ENCODE measurements around the gene TCF7. TPM values are rescaled to one million over a fixed set of nuclear protein-coding genes. Genes with fewer than 3 reads are reported as not detected.

Gene TCF7
- total RNA-seq, 4 donors from 2014 or later = 1.0 to 4.3 (median 2.4) TPM; not detected in 1

DNA sequence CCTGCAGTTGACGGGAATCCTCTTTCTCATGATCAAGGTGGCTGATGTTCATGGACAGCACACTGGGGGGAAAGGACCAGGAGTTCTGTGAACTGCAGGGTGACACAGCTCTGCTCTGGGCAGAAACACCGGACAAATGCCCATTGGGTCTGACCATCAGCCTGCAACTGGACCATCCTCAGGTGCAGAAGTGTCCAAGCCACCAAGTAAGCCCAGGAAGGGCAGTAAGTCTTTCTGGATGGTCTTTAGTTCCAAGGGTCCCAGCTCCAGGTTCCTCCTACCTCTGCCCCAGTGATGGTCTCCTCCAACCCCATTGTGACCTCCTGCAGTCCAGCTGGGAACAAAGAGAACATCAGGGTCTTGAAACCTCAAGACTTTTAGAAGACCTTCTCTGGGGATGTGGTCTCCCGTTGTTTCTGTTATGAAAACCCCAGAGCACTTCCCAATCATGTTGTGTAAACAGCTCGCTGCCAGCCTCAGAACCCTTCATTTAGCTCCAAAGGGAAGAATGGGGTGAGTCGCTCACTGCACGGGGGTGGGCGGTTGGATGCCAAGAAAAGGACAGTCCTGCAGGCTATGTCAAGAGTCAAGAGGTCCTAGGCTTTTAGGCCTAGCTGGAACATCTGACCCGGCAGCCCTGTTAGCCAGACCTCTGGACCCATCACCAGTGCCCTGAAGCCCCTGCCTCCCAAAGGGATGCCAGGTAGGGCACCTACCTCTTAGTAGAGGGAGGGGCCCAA lies 41.8 kb upstream of the TCF7 start:
- Histone ChIP-seq H3K27ac (no peak overlapping the region), H3K4me1 (no peaks in the 10 kb centered on the region), H3K36me3 (no peaks in the 10 kb centered on the region), H3K27me3 (no peaks in the 10 kb centered on the region), H3K4me3 (no peak overlapping the region), H3K9me3 (no peaks in the 10 kb centered on the region)
- TF ChIP-seq POLR2A (IDR thresholded peaks at IDR 0.05) = no peak
- TF ChIP-seq, protein P1, sequence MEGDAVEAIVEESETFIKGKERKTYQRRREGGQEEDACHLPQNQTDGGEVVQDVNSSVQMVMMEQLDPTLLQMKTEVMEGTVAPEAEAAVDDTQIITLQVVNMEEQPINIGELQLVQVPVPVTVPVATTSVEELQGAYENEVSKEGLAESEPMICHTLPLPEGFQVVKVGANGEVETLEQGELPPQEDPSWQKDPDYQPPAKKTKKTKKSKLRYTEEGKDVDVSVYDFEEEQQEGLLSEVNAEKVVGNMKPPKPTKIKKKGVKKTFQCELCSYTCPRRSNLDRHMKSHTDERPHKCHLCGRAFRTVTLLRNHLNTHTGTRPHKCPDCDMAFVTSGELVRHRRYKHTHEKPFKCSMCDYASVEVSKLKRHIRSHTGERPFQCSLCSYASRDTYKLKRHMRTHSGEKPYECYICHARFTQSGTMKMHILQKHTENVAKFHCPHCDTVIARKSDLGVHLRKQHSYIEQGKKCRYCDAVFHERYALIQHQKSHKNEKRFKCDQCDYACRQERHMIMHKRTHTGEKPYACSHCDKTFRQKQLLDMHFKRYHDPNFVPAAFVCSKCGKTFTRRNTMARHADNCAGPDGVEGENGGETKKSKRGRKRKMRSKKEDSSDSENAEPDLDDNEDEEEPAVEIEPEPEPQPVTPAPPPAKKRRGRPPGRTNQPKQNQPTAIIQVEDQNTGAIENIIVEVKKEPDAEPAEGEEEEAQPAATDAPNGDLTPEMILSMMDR (IDR thresholded peaks at IDR 0.05) = no peak
- DNase-seq = no peak
- intact Hi-C loops (cut with DNase I; ENCODE audit: low total_unique reads) = no loop called here

DNA sequence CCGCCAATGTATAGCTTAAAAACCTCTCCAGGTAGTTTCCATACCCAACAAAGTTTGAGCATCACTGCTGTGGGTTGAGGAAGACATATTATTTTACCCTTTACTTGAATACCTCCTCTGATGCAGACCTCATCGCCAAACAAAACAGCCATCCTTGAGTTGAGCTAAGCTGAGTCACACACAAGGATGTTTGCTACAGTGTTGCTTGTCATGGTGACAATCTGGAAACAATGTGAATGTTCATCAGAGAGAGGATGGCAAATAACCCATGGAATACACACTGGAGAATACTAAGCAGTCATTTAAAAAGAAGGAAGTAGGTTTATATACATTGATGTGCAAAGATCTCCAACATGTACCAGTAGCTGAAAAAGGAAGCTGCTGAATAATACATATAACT lies 41.1 kb upstream of the TCF7 start:
- H3K27me3 ChIP-seq = no peaks in the 10 kb centered on the region
- no peaks in the 10 kb centered on the region for H3K4me1 ChIP-seq
- DNase-seq = no peak
- no peak overlapping the region for H3K27ac ChIP-seq
- H3K9me3 ChIP-seq = no peaks in the 10 kb centered on the region
- no peak overlapping the region for H3K4me3 ChIP-seq
- intact Hi-C loops (cut with DNase I; ENCODE audit: low total_unique reads) = no loop called here
- no peak for TF ChIP-seq POLR2A (IDR thresholded peaks at IDR 0.05)
- TF ChIP-seq, protein P1 (IDR thresholded peaks at IDR 0.05) = no peak
- no peaks in the 10 kb centered on the region for H3K36me3 ChIP-seq

DNA sequence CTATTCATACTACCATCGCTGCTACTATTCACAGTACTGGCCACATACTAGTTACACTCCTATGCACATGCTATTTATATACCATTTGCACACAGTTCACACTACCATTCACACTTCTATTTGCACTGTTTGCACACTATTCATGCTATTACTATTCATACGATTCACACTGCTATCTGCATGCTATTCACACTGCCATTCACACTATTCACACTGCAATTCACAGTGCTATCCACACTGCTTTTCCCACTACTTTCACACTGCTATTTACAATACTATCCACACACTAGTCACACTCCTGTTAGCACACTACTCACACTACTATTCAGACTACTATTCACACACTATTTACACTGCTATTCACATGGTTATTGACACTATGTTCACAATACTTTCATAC lies 39.4 kb upstream of the TCF7 start:
- Histone ChIP-seq H3K4me3 (no peak overlapping the region), H3K27me3 (no peaks in the 10 kb centered on the region), H3K36me3 (no peaks in the 10 kb centered on the region), H3K9me3 (no peaks in the 10 kb centered on the region), H3K27ac (no peak overlapping the region), H3K4me1 (no peaks in the 10 kb centered on the region)
- no peak for DNase-seq
- intact Hi-C loops (cut with DNase I; ENCODE audit: low total_unique reads) = no loop called here
- TF ChIP-seq, protein P1 (IDR thresholded peaks at IDR 0.05) = no peak
- no peak for TF ChIP-seq POLR2A (IDR thresholded peaks at IDR 0.05)

GRCh38 chr5:134077926-134078580 lies 36.4 kb upstream of the TCF7 start:
- Histone ChIP-seq H3K36me3 (no peaks in the 10 kb centered on the region), H3K27me3 (no peaks in the 10 kb centered on the region), H3K4me3 (no peak overlapping the region), H3K9me3 (no peaks in the 10 kb centered on the region), H3K4me1 (no peaks in the 10 kb centered on the region), H3K27ac (no peak overlapping the region)
- intact Hi-C loops (cut with DNase I; ENCODE audit: low total_unique reads) = no loop called here
- DNase-seq = no peak
- TF ChIP-seq, protein P1 (IDR thresholded peaks at IDR 0.05) = no peak
- no peak for TF ChIP-seq POLR2A (IDR thresholded peaks at IDR 0.05)

Data from uterus (tissue), 4 donors.